Kidney glomerular epithelial cell (primary cell): ENCODE measurements around the gene TGFBR3L.

Source experiments
- DNase-seq: peaks from one replicate; lab custom pipeline; 2025; lab: John Stamatoyannopoulos, UW

Gene TGFBR3L

GRCh38 chr19:7904074-7905020, 10.3 kb upstream of the TGFBR3L start:
- DNase-seq, result no peak

- DNase-seq, result no peak
Measured at GRCh38 chr19:7905268-7905667, 9.4 kb upstream of the TGFBR3L start.

- no peak for DNase-seq
Measured at GRCh38 chr19:7905859-7906258, 8.8 kb upstream of the TGFBR3L start.

- DNase-seq, result no peak
Measured at GRCh38 chr19:7907122-7907521, 7.5 kb upstream of the TGFBR3L start.

GRCh38 chr19:7907544-7907943, 7.1 kb upstream of the TGFBR3L start:
- no peak for DNase-seq

GRCh38 chr19:7908078-7908699, 6.4 kb upstream of the TGFBR3L start:
- no peak for DNase-seq

- no peak for DNase-seq
Measured at GRCh38 chr19:7908742-7909461, 5.7 kb upstream of the TGFBR3L start.

- DNase-seq, result no peak
Measured at GRCh38 chr19:7909471-7910067, 5.1 kb upstream of the TGFBR3L start.

- no peak for DNase-seq
Measured at GRCh38 chr19:7910321-7911161, 4.1 kb upstream of the TGFBR3L start.

GRCh38 chr19:7911508-7912143, 3.0 kb upstream of the TGFBR3L start:
- DNase-seq, result no peak

- DNase-seq, result no peak
Measured at GRCh38 chr19:7912144-7912696, 2.4 kb upstream of the TGFBR3L start.

- DNase-seq, result no peak
Measured at GRCh38 chr19:7912697-7913564, 1.7 kb upstream of the TGFBR3L start.

- DNase-seq, result no peak
Measured at GRCh38 chr19:7913652-7914051, 978 bp upstream of the TGFBR3L start.

- DNase-seq, result no peak
Measured at GRCh38 chr19:7914099-7914498, 531 bp upstream of the TGFBR3L start.

- DNase-seq, result no peak
Measured at GRCh38 chr19:7915250-7916102, 846 bp downstream of the TGFBR3L start.

GRCh38 chr19:7916103-7916954, 1.7 kb downstream of the TGFBR3L start:
- no peak for DNase-seq

- no peak for DNase-seq
Measured at GRCh38 chr19:7916955-7917266, 2.3 kb downstream of the TGFBR3L start.
